ENCODE data around the gene RAMACL.

GRCh38 chr6:166618251-166618650, 31.8 kb upstream of the RAMACL start:
- TF ChIP-seq, protein P1, sequence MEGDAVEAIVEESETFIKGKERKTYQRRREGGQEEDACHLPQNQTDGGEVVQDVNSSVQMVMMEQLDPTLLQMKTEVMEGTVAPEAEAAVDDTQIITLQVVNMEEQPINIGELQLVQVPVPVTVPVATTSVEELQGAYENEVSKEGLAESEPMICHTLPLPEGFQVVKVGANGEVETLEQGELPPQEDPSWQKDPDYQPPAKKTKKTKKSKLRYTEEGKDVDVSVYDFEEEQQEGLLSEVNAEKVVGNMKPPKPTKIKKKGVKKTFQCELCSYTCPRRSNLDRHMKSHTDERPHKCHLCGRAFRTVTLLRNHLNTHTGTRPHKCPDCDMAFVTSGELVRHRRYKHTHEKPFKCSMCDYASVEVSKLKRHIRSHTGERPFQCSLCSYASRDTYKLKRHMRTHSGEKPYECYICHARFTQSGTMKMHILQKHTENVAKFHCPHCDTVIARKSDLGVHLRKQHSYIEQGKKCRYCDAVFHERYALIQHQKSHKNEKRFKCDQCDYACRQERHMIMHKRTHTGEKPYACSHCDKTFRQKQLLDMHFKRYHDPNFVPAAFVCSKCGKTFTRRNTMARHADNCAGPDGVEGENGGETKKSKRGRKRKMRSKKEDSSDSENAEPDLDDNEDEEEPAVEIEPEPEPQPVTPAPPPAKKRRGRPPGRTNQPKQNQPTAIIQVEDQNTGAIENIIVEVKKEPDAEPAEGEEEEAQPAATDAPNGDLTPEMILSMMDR (tag by site-specific recombination; IDR thresholded peaks at IDR 0.05), result no peak
- TF ChIP-seq SP2 (tag by site-specific recombination; IDR thresholded peaks at IDR 0.05), result no peak
